K562 treated with DMSO at 1 percent for 48 hours (cell line): ENCODE results near the gene STK38. TPM values are rescaled to one million over a fixed set of nuclear protein-coding genes. Genes with fewer than 3 reads are reported as not detected.

Experiments
- total RNA-seq: library from RNA; unstranded; fragments of 300-600 nt; gene quantifications from 2 replicates; pipeline ENCODE4 v1.2.3, GENCODE V29; 2022; ENCODE audit warnings: low replicate concordance; ENCODE audit errors: extremely low read depth

Gene STK38
- not detected in 2 replicates for total RNA-seq

DNA sequence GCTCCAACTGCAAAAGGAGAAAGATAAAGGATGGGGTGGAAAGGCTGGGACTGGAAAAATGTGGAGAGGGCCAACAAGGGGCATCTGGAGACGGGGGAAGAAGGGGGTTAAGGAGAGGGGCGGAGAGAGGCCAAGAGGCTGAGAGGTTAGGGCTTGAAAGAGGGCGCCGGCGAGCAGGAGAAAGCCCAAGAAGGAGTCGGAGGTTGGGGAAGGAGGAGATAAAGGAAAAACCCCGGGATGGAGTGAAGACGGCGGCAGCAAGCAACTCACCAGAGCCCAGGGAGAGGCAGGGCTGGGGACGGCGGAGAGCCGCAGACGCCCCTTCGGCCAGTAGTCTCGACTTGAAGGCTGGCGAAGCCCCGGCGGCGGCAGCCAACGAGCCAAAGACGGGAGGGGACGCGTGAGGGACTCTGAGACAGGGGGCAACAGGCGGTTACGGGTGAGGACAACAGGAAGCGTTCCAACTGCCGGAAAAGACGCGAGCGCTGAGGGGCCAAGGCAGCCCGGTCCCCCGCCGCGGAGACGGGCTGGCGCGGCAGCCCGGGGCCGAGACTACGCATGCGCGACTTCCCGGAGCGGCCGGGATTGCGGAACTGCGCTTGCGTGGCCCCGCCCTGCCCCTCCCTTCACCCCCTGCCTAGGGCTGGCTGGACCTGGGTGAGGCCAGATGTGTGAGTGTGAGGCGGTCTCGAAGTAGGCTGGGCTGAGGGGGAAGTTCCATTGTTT is at the start of gene STK38:
Gene STK38 (minus strand): TSS at position 560 of the 726 bp plus-strand sequence. CDS start 7,277 bp downstream, outside the sequence.

DNA sequence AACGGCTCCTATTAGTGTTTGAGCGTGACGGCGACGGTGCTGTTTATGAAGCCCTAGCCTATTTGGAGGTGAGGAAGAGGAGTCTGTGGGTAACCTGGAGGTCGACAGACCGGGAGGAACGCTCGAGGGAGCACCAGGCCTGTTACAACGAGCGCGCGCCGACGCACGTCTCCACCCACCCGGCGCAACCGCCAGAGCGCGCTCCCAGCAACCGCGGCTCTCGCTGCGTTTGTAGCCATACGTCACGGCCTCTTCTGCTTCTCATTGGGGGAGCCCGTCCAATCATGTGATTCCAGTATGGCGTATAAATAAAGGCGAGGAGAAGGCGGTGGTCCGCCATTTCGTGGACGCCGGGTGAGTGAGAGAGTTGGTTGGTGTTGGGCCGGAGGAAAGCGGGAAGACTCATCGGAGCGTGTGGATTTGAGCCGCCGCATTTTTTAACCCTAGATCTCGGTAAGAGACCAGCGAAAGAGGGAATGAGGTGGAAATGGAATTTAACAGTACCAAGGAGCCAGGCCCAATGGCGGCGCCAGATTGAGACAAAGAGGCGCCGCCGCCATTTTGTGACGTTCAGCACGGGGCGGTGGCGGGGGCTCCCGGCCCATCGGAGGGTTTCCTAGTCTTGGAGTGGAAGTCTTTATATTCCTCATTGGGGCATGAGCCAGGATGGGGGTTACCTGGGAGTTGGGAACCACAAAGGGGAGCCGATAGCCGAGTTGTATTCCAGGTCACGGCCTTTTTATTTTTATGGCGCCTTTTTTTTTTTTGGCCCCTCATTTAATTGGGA is 46.9 kb upstream of the STK38 start, which contains the start of gene SRSF3:
Gene SRSF3 (plus strand): TSS at position 334 of the 787 bp plus-strand sequence. CDS start 2,401 bp downstream, outside the sequence.

Other genes starting within 250 kb of the STK38 start
- not detected in 2 replicates for gene BNIP5, start 210.6 kb downstream of the STK38 start, total RNA-seq
- not detected in 2 replicates for gene ETV7, start 159.8 kb downstream of the STK38 start, total RNA-seq
- not detected in 2 replicates for gene PXT1, start 104.6 kb downstream of the STK38 start, total RNA-seq
- not detected in 2 replicates for gene KCTD20, start 104.5 kb downstream of the STK38 start, total RNA-seq
- gene SRSF3, start 46.9 kb upstream of the STK38 start, total RNA-seq = not detected in 2 replicates
- not detected in 2 replicates for gene CDKN1A, start 131.2 kb upstream of the STK38 start, total RNA-seq
- not detected in 2 replicates for gene RAB44, start 150.3 kb upstream of the STK38 start, total RNA-seq